AG09309 (cell line): Measurements from ENCODE around the gene MKI67.

ENCODE experiments used
- DNase-seq: peaks from one replicate; pipeline ENCODE4 v3.0.0-alpha.2; 2010; ENCODE audit warnings: low read depth
- H3K4me3 ChIP-seq: 2 replicates; pipeline ENCODE4 v1.5.1; 2011; ENCODE audit warnings: mild to moderate bottlenecking, low read depth, low read length, moderate library complexity; ENCODE audit not compliant: control insufficient read depth
- CTCF ChIP-seq: IDR thresholded peaks from 2 replicates; pipeline ENCODE4 v1.5.1; 2011; ENCODE audit warnings: mild to moderate bottlenecking, low read depth, low read length, inconsistent platforms; ENCODE audit not compliant: insufficient read depth, control insufficient read depth; ENCODE audit errors: missing control alignments

Gene MKI67

GRCh38 chr10:128166151-128166550, 39.9 kb upstream of the MKI67 start:
- no peak overlapping the region for H3K4me3 ChIP-seq
- DNase-seq, result no peak
- no peak for TF ChIP-seq CTCF

GRCh38 chr10:128165536-128165935, 39.3 kb upstream of the MKI67 start:
- no peak for TF ChIP-seq CTCF

GRCh38 chr10:128163701-128164100, 37.5 kb upstream of the MKI67 start:
- no peak overlapping the region for H3K4me3 ChIP-seq
- no peak for TF ChIP-seq CTCF
- DNase-seq, result no peak

More at GRCh38 chr10:128165536-128165935, 39.3 kb upstream of the MKI67 start:
- DNase-seq, result no peak
- no peak overlapping the region for H3K4me3 ChIP-seq

- no peak overlapping the region for H3K4me3 ChIP-seq
- DNase-seq, result no peak
- TF ChIP-seq CTCF, result no peak
Observed at GRCh38 chr10:128161031-128161430, 34.8 kb upstream of the MKI67 start.

GRCh38 chr10:128160297-128160711, 34.1 kb upstream of the MKI67 start:
- TF ChIP-seq CTCF, result no peak
- no peak for DNase-seq
- no peak overlapping the region for H3K4me3 ChIP-seq

- no peak for DNase-seq
- TF ChIP-seq CTCF, result no peak
- H3K4me3 ChIP-seq, result no peak overlapping the region
Observed at GRCh38 chr10:128158021-128158795, 32.0 kb upstream of the MKI67 start.
